H9 (cell line): ENCODE measurements around the gene TUBB4B. TPM values are rescaled to one million over a fixed set of nuclear protein-coding genes. Genes with fewer than 3 reads are reported as not detected.

Experiments used
- DNase-seq: peaks from one replicate; pipeline ENCODE4 v3.0.0-alpha.2; 2017
- H2AFZ ChIP-seq: one replicate; pipeline ENCODE4 v1.6.1; 2013; ENCODE audit warnings: mild to moderate bottlenecking, low read length, control low read depth, moderate library complexity
- H2AK5ac ChIP-seq: 2 replicates; pipeline ENCODE4 v1.6.1; 2013; ENCODE audit warnings: low read length, control low read depth, mixed read lengths; ENCODE audit not compliant: insufficient read length
- H2BK120ac ChIP-seq: one replicate; pipeline ENCODE4 v1.6.1; 2013; ENCODE audit warnings: low read depth, mild to moderate bottlenecking, low read length, control low read depth, inconsistent platforms; ENCODE audit not compliant: poor library complexity, severe bottlenecking
- H2BK12ac ChIP-seq: 2 replicates; pipeline ENCODE4 v1.6.1; 2013; ENCODE audit warnings: low read length, control low read depth, mixed read lengths, low read depth; ENCODE audit not compliant: insufficient read length
- H2BK15ac ChIP-seq: 2 replicates; pipeline ENCODE4 v1.6.1; 2013; ENCODE audit warnings: low read depth, low read length, control low read depth
- H2BK20ac ChIP-seq: one replicate; pipeline ENCODE4 v1.6.1; 2013; ENCODE audit warnings: low read depth, mild to moderate bottlenecking, low read length, control low read depth, inconsistent platforms; ENCODE audit not compliant: poor library complexity, severe bottlenecking
- H2BK5ac ChIP-seq: 2 replicates; pipeline ENCODE4 v1.6.1; 2013; ENCODE audit warnings: low read length, control low read depth, mixed read lengths; ENCODE audit not compliant: insufficient read length
- H3K14ac ChIP-seq: 2 replicates; pipeline ENCODE4 v1.6.1; 2013; ENCODE audit warnings: low read length, control low read depth; ENCODE audit not compliant: insufficient read depth
- H3K18ac ChIP-seq: 2 replicates; pipeline ENCODE4 v1.6.1; 2013; ENCODE audit warnings: low read depth, mild to moderate bottlenecking, mixed read lengths, low read length, control low read depth; ENCODE audit not compliant: insufficient read length
- H3K23ac ChIP-seq: 2 replicates; pipeline ENCODE4 v1.6.1; 2013; ENCODE audit warnings: low read length, control low read depth, mixed read lengths, low read depth; ENCODE audit not compliant: insufficient read length
- H3K23me2 ChIP-seq: 2 replicates; pipeline ENCODE4 v1.6.1; 2013; ENCODE audit warnings: low read depth, mild to moderate bottlenecking, mixed read lengths, low read length, control low read depth; ENCODE audit not compliant: insufficient read length, poor library complexity, severe bottlenecking
- H3K27ac ChIP-seq: 2 replicates; pipeline ENCODE4 v1.5.1; 2013; ENCODE audit warnings: low read length, control low read depth, mixed read lengths, low read depth; ENCODE audit not compliant: insufficient read length
- H3K27me3 ChIP-seq: 2 replicates; pipeline ENCODE4 v1.6.1; 2013; ENCODE audit warnings: low read length, control low read depth, inconsistent platforms; ENCODE audit not compliant: insufficient read depth
- H3K4ac ChIP-seq: 2 replicates; pipeline ENCODE4 v1.6.1; 2013; ENCODE audit warnings: low read depth, mild to moderate bottlenecking, control low read depth, inconsistent platforms, low read length, moderate library complexity
- H3K4me1 ChIP-seq: 2 replicates; pipeline ENCODE4 v1.6.1; 2013; ENCODE audit warnings: low read length, control low read depth, inconsistent platforms; ENCODE audit not compliant: insufficient read depth
- H3K4me2 ChIP-seq: 2 replicates; pipeline ENCODE4 v1.6.1; 2013; ENCODE audit warnings: low read length, control low read depth, mixed read lengths; ENCODE audit not compliant: insufficient read length, insufficient read depth
- H3K56ac ChIP-seq: 2 replicates; pipeline ENCODE4 v1.6.1; 2013; ENCODE audit warnings: low read depth, mild to moderate bottlenecking, mixed read lengths, low read length, control low read depth; ENCODE audit not compliant: insufficient read length
- H3K79me1 ChIP-seq: 2 replicates; pipeline ENCODE4 v1.6.1; 2013; ENCODE audit warnings: low read depth, mild to moderate bottlenecking, moderate library complexity, low read length, control low read depth, inconsistent platforms; ENCODE audit not compliant: insufficient read depth, poor library complexity, severe bottlenecking
- H3K79me2 ChIP-seq: 2 replicates; pipeline ENCODE4 v1.6.1; 2013; ENCODE audit warnings: low read length, control low read depth, inconsistent platforms; ENCODE audit not compliant: insufficient read depth
- H3K9ac ChIP-seq: 2 replicates; pipeline ENCODE4 v1.6.1; 2013; ENCODE audit warnings: low read length, control low read depth, mixed read lengths; ENCODE audit not compliant: insufficient read length; ENCODE audit errors: extremely low read depth
- H3K9me3 ChIP-seq: one replicate; pipeline ENCODE4 v1.6.1; 2013; ENCODE audit warnings: low read depth, low read length, inconsistent platforms; ENCODE audit not compliant: control insufficient read depth
- H3T11ph ChIP-seq: one replicate; pipeline ENCODE4 v1.6.1; 2013; ENCODE audit warnings: mild to moderate bottlenecking, low read length, control low read depth, inconsistent platforms
- H4K20me1 ChIP-seq: one replicate; pipeline ENCODE4 v1.6.1; 2013; ENCODE audit not compliant: control insufficient read depth, insufficient read length, insufficient read depth
- H4K5ac ChIP-seq: 2 replicates; pipeline ENCODE4 v1.6.1; 2013; ENCODE audit warnings: low read depth, mild to moderate bottlenecking, mixed read lengths, low read length, control low read depth; ENCODE audit not compliant: insufficient read length
- H4K8ac ChIP-seq: replicated peaks from 2 replicates; pipeline ENCODE4 v1.6.1; 2013; ENCODE audit warnings: low read length, control low read depth, mixed read lengths, low read depth; ENCODE audit not compliant: insufficient read length
- H4K91ac ChIP-seq: 2 replicates; pipeline ENCODE4 v1.6.1; 2013; ENCODE audit warnings: low read depth, mild to moderate bottlenecking, moderate library complexity, mixed read lengths, low read length, control low read depth; ENCODE audit not compliant: insufficient read length
- H3K27ac Mint-ChIP-seq, 3 experiments: 2 replicates in 2 of 3; 3 replicates in 1 of 3; pipeline ENCODE4 v1.8.0; 2020 to 2021; ENCODE audit warnings: mixed read lengths in 3 of 3, mild to moderate bottlenecking in 1 of 3, moderate library complexity in 1 of 3
- H3K27me3 Mint-ChIP-seq: 2 replicates; pipeline ENCODE4 v1.8.0; 2021; ENCODE audit warnings: low read depth, mild to moderate bottlenecking, moderate library complexity, mixed read lengths
- H3K36me3 Mint-ChIP-seq, 3 experiments: 2 replicates in 2 of 3; 3 replicates in 1 of 3; pipeline ENCODE4 v1.8.0; 2020 to 2021; ENCODE audit warnings: low read depth in 3 of 3, mixed read lengths in 3 of 3; ENCODE audit not compliant: insufficient read depth in 1 of 3
- H3K4me1 Mint-ChIP-seq, 2 experiments: 2 replicates each; pipeline ENCODE4 v1.8.0; 2020; ENCODE audit warnings: mixed read lengths in 2 of 2
- H3K4me3 Mint-ChIP-seq, 2 experiments: 2 replicates in 1 of 2; 3 replicates in 1 of 2; pipeline ENCODE4 v1.8.0; 2020 to 2021; ENCODE audit warnings: mild to moderate bottlenecking in 2 of 2, mixed read lengths in 2 of 2, moderate library complexity in 1 of 2
- H3K9me3 Mint-ChIP-seq, 2 experiments: 2 replicates in 1 of 2; 3 replicates in 1 of 2; pipeline ENCODE4 v1.8.0; 2020; ENCODE audit warnings: mild to moderate bottlenecking in 2 of 2, mixed read lengths in 2 of 2, moderate library complexity in 1 of 2
- WGBS: extraction: QIAGEN DNeasy Blood & Tissue Kit; methylation state at CpG from one replicate; pipeline ENCODE4 v1.1.7; 2013; ENCODE audit warnings: missing lambda C conversion rate, low lambda C conversion rate, mixed read lengths; ENCODE audit not compliant: insufficient read length; ENCODE audit errors: extremely low coverage; 5-methylcytosine and 5-hydroxymethylcytosine counted together
- total RNA-seq: library from RNA; stranded (reverse); gene quantifications from 2 replicates; pipeline ENCODE4 v1.2.1, GENCODE V29; 2021
- TF ChIP-seq, protein P1 (sequence below): fragments of 200-600 bp; sonication (generic); conservative IDR thresholded peaks from 3 replicates; pipeline ENCODE4 v1.8.0; 2021; ENCODE audit warnings: antibody characterized with exemption, mild to moderate bottlenecking

The TUBB4B gene
- total RNA-seq, 1 experiment from 2014 or later = 378 TPM

DNA sequence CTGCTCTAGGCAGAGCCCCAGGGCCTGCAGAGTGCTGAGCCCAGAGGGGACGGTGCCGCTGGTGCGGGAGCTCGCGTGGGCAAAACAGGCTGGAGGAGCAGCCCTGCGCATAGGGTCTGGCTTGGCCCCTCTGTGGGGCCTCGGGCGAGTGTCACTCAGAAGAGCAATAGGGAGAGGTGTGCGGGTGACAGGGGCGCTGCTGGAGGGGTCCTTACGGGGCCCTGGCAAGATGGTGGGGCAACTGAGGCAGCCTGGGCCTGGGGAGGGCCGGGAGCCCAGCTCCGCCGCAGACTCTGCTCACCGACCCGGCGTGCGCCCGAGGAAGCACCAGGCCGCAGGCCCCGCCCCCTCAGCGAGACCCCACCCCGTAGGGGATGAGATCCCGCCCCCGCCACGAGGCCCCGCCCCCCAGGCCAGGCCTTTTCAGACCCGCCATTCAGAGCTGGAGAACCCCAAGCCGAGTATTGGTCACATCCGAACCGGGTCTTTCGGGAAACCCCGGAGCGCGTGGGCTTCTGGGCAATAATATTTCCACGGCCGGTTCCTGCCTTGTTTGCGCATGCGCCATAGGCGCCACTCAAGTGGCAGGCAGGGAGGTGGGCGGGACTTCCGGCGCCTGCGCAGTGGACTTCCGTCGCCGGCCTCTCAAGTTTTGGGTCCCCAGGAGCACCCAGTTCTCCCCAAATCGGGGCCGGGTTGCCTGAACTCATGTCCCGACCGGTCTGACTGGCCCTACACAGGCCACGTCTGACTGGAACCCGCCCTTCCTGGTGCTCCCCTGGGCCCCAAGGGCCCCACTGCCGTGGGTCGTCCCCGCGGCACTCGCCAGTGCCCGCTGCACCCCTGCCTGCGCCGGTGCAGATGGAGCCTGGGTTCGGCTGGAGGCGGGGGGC lies 17.8 kb upstream of the TUBB4B start:
- H3K9me3 Mint-ChIP-seq = no peaks in the 10 kb centered on the region
- Histone ChIP-seq H3K27ac (no peak overlapping the region), H3K9ac (peak overlapping the region; percentile 64), H3K4ac (no peak overlapping the region), H3K27me3 (no peaks in the 10 kb centered on the region), H3T11ph (no peak overlapping the region), H3K18ac (peak overlapping the region; percentile 69), H2BK20ac (no peak overlapping the region), H3K23ac (no peak overlapping the region), H2BK12ac (no peak overlapping the region), H4K91ac (no peak overlapping the region), H3K4me2 (peak overlapping the region; percentile 75), H2BK120ac (no peak overlapping the region), H2AFZ (no peak overlapping the region), H3K79me2 (no peaks in the 10 kb centered on the region), H2AK5ac (no peak overlapping the region), H3K56ac (no peak overlapping the region), H2BK5ac (no peak overlapping the region), H3K4me1 (no peaks in the 10 kb centered on the region), H4K8ac (no peak overlapping the region), H3K9me3 (no peaks in the 10 kb centered on the region), H3K23me2 (peaks cover 18% of the 10 kb centered on the region), H3K79me1 (no peaks in the 10 kb centered on the region), H3K14ac (peak overlapping the region; percentile 77), H2BK15ac (no peak overlapping the region), H4K20me1 (no peaks in the 10 kb centered on the region), H4K5ac (no peak overlapping the region)
- no peaks in the 10 kb centered on the region; the same call in 1 of the 2 replicates for H3K27me3 Mint-ChIP-seq
- TF ChIP-seq, protein P1, sequence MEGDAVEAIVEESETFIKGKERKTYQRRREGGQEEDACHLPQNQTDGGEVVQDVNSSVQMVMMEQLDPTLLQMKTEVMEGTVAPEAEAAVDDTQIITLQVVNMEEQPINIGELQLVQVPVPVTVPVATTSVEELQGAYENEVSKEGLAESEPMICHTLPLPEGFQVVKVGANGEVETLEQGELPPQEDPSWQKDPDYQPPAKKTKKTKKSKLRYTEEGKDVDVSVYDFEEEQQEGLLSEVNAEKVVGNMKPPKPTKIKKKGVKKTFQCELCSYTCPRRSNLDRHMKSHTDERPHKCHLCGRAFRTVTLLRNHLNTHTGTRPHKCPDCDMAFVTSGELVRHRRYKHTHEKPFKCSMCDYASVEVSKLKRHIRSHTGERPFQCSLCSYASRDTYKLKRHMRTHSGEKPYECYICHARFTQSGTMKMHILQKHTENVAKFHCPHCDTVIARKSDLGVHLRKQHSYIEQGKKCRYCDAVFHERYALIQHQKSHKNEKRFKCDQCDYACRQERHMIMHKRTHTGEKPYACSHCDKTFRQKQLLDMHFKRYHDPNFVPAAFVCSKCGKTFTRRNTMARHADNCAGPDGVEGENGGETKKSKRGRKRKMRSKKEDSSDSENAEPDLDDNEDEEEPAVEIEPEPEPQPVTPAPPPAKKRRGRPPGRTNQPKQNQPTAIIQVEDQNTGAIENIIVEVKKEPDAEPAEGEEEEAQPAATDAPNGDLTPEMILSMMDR = no peak
- peak overlapping the region; percentile 66 to 83 for H3K4me3 Mint-ChIP-seq
- no peak overlapping the region for H3K27ac Mint-ChIP-seq
- 0 out of 7 replicates have a peak, but pooled peaks cover 0 to 2% (median 0%) of the 10 kb centered on the region in 3 experiments for H3K36me3 Mint-ChIP-seq
- no CpG with 5 or more reads among the region's 63 CpGs for WGBS
- DNase-seq = peak; percentile 97
- H3K4me1 Mint-ChIP-seq = peaks cover 2 to 5% of the 10 kb centered on the region in 2 experiments
